GM18517 (cell line): Measurements from ENCODE around the gene IRS1.

ENCODE experiments used
- ATAC-seq: cut with Tn5 transposase; IDR thresholded peaks from one replicate; pipeline ENCODE4 v1.9.1; 2021; ENCODE audit warnings: mild to moderate bottlenecking, moderate library complexity; ENCODE audit not compliant: unreplicated experiment

The IRS1 gene

GRCh38 chr2:226732478-226733188, 67.0 kb downstream of the IRS1 start:
- no peak for ATAC-seq

GRCh38 chr2:226730481-226730880, 69.1 kb downstream of the IRS1 start:
- no peak for ATAC-seq

GRCh38 chr2:226728996-226729395, 70.6 kb downstream of the IRS1 start:
- no peak for ATAC-seq

- no peak for ATAC-seq
Measured at GRCh38 chr2:226727251-226727650, 72.4 kb downstream of the IRS1 start.

- no peak for ATAC-seq
Measured at GRCh38 chr2:226726546-226726945, 73.1 kb downstream of the IRS1 start.

- no peak for ATAC-seq
Measured at GRCh38 chr2:226725126-226725860, 74.3 kb downstream of the IRS1 start.

GRCh38 chr2:226721541-226721940, 78.1 kb downstream of the IRS1 start:
- no peak for ATAC-seq

- ATAC-seq: no peak
Measured at GRCh38 chr2:226720948-226721347, 78.7 kb downstream of the IRS1 start.

GRCh38 chr2:226717719-226718118, 81.9 kb downstream of the IRS1 start:
- no peak for ATAC-seq

- peak; percentile 52 for ATAC-seq
Measured at GRCh38 chr2:226716126-226716525, 83.5 kb downstream of the IRS1 start.

- ATAC-seq: no peak
Measured at GRCh38 chr2:226715347-226715990, 84.2 kb downstream of the IRS1 start.

- ATAC-seq: no peak
Measured at GRCh38 chr2:226712941-226713340, 86.7 kb downstream of the IRS1 start.

GRCh38 chr2:226711606-226712296, 87.9 kb downstream of the IRS1 start:
- no peak for ATAC-seq

GRCh38 chr2:226707499-226707898, 92.1 kb downstream of the IRS1 start:
- no peak for ATAC-seq

- no peak for ATAC-seq
Measured at GRCh38 chr2:226705965-226706364, 93.7 kb downstream of the IRS1 start.

GRCh38 chr2:226705133-226705886, 94.3 kb downstream of the IRS1 start:
- no peak for ATAC-seq

- ATAC-seq: no peak
Measured at GRCh38 chr2:226703514-226703913, 96.1 kb downstream of the IRS1 start.

GRCh38 chr2:226702376-226702775, 97.2 kb downstream of the IRS1 start:
- no peak for ATAC-seq

- ATAC-seq: peak; percentile 53
Measured at GRCh38 chr2:226701052-226701451, 98.6 kb downstream of the IRS1 start.

- ATAC-seq: no peak
Measured at GRCh38 chr2:226699321-226699720, 100.3 kb downstream of the IRS1 start.

GRCh38 chr2:226698671-226699070, 100.9 kb downstream of the IRS1 start:
- ATAC-seq: no peak
